Measurements from ENCODE around the gene SLC7A14. TPM values are rescaled to one million over a fixed set of nuclear protein-coding genes. Genes with fewer than 3 reads are reported as not detected.
A peak's percentile ranks its signal among the peaks of the same experiment; 100 is the strongest.

Gene SLC7A14
- polyA plus RNA-seq, 3 donors, result not detected

- Histone ChIP-seq H3K27me3 (ENCODE audit: control insufficient read depth in 2 of 2, insufficient read depth in 2 of 2, low read length in 2 of 2) (peaks cover 35 to 53% of the 10 kb centered on the region in 2 donors), H3K9ac (ENCODE audit: insufficient read depth, low read length, poor library complexity, severe bottlenecking) (no peak overlapping the region), H3K9me3 (replicated peaks in 1 of 2; ENCODE audit: control insufficient read depth in 1 of 2, insufficient read depth in 1 of 2, low read length in 2 of 2) (peaks cover 0 to 27% of the 10 kb centered on the region in 2 donors), H3K79me2 (ENCODE audit: insufficient read depth, low read length) (no peaks in the 10 kb centered on the region), H3K36me3 (replicated peaks in 1 of 2; ENCODE audit: control insufficient read depth in 1 of 2, insufficient read depth in 2 of 2, low read length in 2 of 2) (no peaks in the 10 kb centered on the region), H3K4me3 (replicated peaks in 1 of 3; ENCODE audit: low read depth in 2 of 3, low read length in 3 of 3) (no peak overlapping the region), H3K27ac (ENCODE audit: low read depth in 1 of 2, low read length in 2 of 2) (no peak overlapping the region), H4K20me1 (ENCODE audit: insufficient read depth, low read length) (no peaks in the 10 kb centered on the region), H3K4me2 (replicated peaks; ENCODE audit: extremely low read depth, low read length, poor library complexity, severe bottlenecking) (no peak overlapping the region), H2AFZ (ENCODE audit: insufficient read depth, low read depth, low read length, poor library complexity, severe bottlenecking) (no peak overlapping the region), H3K4me1 (ENCODE audit: control insufficient read depth in 1 of 2, insufficient read depth in 2 of 2, low read length in 2 of 2) (peaks cover 8 to 16% of the 10 kb centered on the region in 2 donors)
- peaks cover 0 to 11% (median 3%) of the 10 kb centered on the region in 7 donors for H3K9me3 Mint-ChIP-seq
- peaks cover 44 to 66% (median 47%) of the 10 kb centered on the region in 3 donors for H3K27me3 Mint-ChIP-seq (ENCODE audit: low read depth in 3 of 3)
- DNase-seq, result no peak
- H3K27ac Mint-ChIP-seq, result no peak overlapping the region
- intact Hi-C loops (cut with micrococcal nuclease), result loop anchor here in 1 of 2 donors (10.0 kb wide), 1 partner anchor 102 kb away; no protein-coding TSS in a partner anchor
- no peak overlapping the region for H3K4me3 Mint-ChIP-seq
- H3K4me1 Mint-ChIP-seq, result peaks cover 13% of the 10 kb centered on the region
- no peak for TF ChIP-seq CTCF (IDR thresholded peaks at IDR 0.05)
- H3K36me3 Mint-ChIP-seq, result peaks cover 3 to 4% of the 10 kb centered on the region in 2 donors
- WGBS (ENCODE audit: insufficient coverage), result no CpG with 5 or more reads among the region's 1 CpG
These were observed 168.8 kb downstream of the SLC7A14 start for GRCh38 chr3:170417090-170417489.

DNA sequence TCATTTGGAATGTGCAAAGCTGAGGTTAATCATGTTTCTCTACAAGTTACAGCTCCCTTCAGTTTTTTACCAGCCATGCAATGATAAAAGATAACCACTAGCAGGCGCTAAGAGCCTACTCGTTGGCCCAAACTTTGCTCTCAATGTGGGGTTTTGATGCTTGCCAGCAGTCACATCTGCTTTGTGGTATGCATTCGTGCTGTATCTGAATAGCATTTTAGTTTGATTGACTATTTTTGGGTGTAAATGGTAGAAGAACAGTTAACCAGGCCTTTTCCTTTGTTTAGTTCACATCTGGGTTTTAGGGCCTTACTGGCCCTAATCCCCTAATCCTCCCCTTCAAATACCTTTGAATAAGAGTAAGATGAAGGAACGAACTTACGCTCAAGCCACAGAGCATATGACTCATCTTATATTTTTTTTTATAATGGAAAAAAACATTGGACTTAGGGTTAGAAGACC lies 171.6 kb downstream of the SLC7A14 start:
- Histone ChIP-seq H3K79me2 (ENCODE audit: insufficient read depth, low read length) (no peaks in the 10 kb centered on the region), H4K20me1 (ENCODE audit: insufficient read depth, low read length) (no peaks in the 10 kb centered on the region), H3K4me3 (replicated peaks in 1 of 3; ENCODE audit: low read depth in 2 of 3, low read length in 3 of 3) (no peak overlapping the region), H3K4me2 (replicated peaks; ENCODE audit: extremely low read depth, low read length, poor library complexity, severe bottlenecking) (no peak overlapping the region), H3K27ac (ENCODE audit: low read depth in 1 of 2, low read length in 2 of 2) (no peak overlapping the region), H3K27me3 (ENCODE audit: control insufficient read depth in 2 of 2, insufficient read depth in 2 of 2, low read length in 2 of 2) (peaks cover 26 to 30% of the 10 kb centered on the region in 2 donors), H2AFZ (ENCODE audit: insufficient read depth, low read depth, low read length, poor library complexity, severe bottlenecking) (no peak overlapping the region), H3K9ac (ENCODE audit: insufficient read depth, low read length, poor library complexity, severe bottlenecking) (no peak overlapping the region), H3K9me3 (replicated peaks in 1 of 2; ENCODE audit: control insufficient read depth in 1 of 2, insufficient read depth in 1 of 2, low read length in 2 of 2) (peaks cover 0 to 13% of the 10 kb centered on the region in 2 donors), H3K36me3 (replicated peaks in 1 of 2; ENCODE audit: control insufficient read depth in 1 of 2, insufficient read depth in 2 of 2, low read length in 2 of 2) (no peaks in the 10 kb centered on the region), H3K4me1 (ENCODE audit: control insufficient read depth in 1 of 2, insufficient read depth in 2 of 2, low read length in 2 of 2) (peaks cover 4 to 10% of the 10 kb centered on the region in 2 donors)
- WGBS (ENCODE audit: insufficient coverage), result 0% methylated on average over 2 of the region's 5 CpGs
- Mint-ChIP-seq H3K4me1 (peaks cover 7% of the 10 kb centered on the region), H3K27me3 (ENCODE audit: low read depth in 3 of 3) (peaks cover 24 to 47% (median 27%) of the 10 kb centered on the region in 3 donors), H3K9me3 (peaks cover 0 to 9% (median 3%) of the 10 kb centered on the region in 7 donors), H3K27ac (no peak overlapping the region), H3K4me3 (peak overlapping the region in 1 of 2 donors; percentile 31), H3K36me3 (peaks cover 3% of the 10 kb centered on the region in 2 donors)
- intact Hi-C loops (cut with micrococcal nuclease), result loop anchor here in 1 of 2 donors (10.0 kb wide), 1 partner anchor 99 kb away; no protein-coding TSS in a partner anchor
- peak; percentile 91 for TF ChIP-seq CTCF (IDR thresholded peaks at IDR 0.05)
- DNase-seq, result peak; percentile 25 to 54 (median 35)
